Stimulated activated CD4-positive, alpha-beta T cell treated with anti-CD3 and anti-CD28 coated beads, Interleukin-1b, Interleukin-23, amount 100 ng/mL, for 24 hours (primary cell): ENCODE measurements around the gene UFD1.

Experiments used
- DNase-seq, 4 experiments: peaks; one replicate each; pipeline ENCODE4 v3.0.0-alpha.2; 2020; ENCODE audit warnings: low read depth in 4 of 4, low spot score in 1 of 4

The UFD1 gene

GRCh38 chr22:19516378-19517170, 37.6 kb upstream of the UFD1 start:
- DNase-seq = no peak

- no peak for DNase-seq
Measured at GRCh38 chr22:19515654-19516377, 36.8 kb upstream of the UFD1 start.

- no peak for DNase-seq
Measured at GRCh38 chr22:19514831-19515565, 36.0 kb upstream of the UFD1 start.

GRCh38 chr22:19513823-19514222, 34.8 kb upstream of the UFD1 start:
- no peak for DNase-seq

- DNase-seq = no peak
Measured at GRCh38 chr22:19510919-19511341, 31.9 kb upstream of the UFD1 start.

- DNase-seq = no peak
Measured at GRCh38 chr22:19509923-19510322, 30.9 kb upstream of the UFD1 start.

GRCh38 chr22:19509191-19509590, 30.2 kb upstream of the UFD1 start:
- no peak for DNase-seq

- DNase-seq = no peak
Measured at GRCh38 chr22:19508024-19508776, 29.2 kb upstream of the UFD1 start.

- DNase-seq = no peak
Measured at GRCh38 chr22:19507534-19507861, 28.5 kb upstream of the UFD1 start.

GRCh38 chr22:19506212-19506611, 27.2 kb upstream of the UFD1 start:
- DNase-seq = no peak

GRCh38 chr22:19505735-19506126, 26.7 kb upstream of the UFD1 start:
- DNase-seq = no peak

- DNase-seq = no peak
Measured at GRCh38 chr22:19504900-19505734, 26.1 kb upstream of the UFD1 start.

- DNase-seq = no peak
Measured at GRCh38 chr22:19503869-19504268, 24.9 kb upstream of the UFD1 start.

- DNase-seq = no peak
Measured at GRCh38 chr22:19503367-19503766, 24.4 kb upstream of the UFD1 start.

GRCh38 chr22:19501897-19502447, 23.0 kb upstream of the UFD1 start:
- DNase-seq = no peak

- no peak for DNase-seq
Measured at GRCh38 chr22:19499880-19500242, 20.9 kb upstream of the UFD1 start.

GRCh38 chr22:19499236-19499879, 20.4 kb upstream of the UFD1 start:
- no peak for DNase-seq

- no peak for DNase-seq
Measured at GRCh38 chr22:19498866-19499190, 19.8 kb upstream of the UFD1 start.

- no peak for DNase-seq
Measured at GRCh38 chr22:19498154-19498865, 19.3 kb upstream of the UFD1 start.
